SK-N-SH treated with all-trans-retinoic acid at 6 μM for 48 hours (cell line): ENCODE data around the gene SPRED1.

ENCODE experiments used
- BACH2 ChIP-seq: fragments of 250-450 bp; sonication (Bioruptor Pico); IDR thresholded peaks from 2 replicates; pipeline ENCODE4 v1.9.0; 2021; ENCODE audit warnings: mild to moderate bottlenecking, borderline replicate concordance
- CSDC2 ChIP-seq: fragments of 250-450 bp; sonication (Bioruptor Pico); IDR thresholded peaks from 2 replicates; pipeline ENCODE4 v1.5.0; 2020; ENCODE audit warnings: mild to moderate bottlenecking, moderate library complexity
- ESRRG ChIP-seq: fragments of 250-450 bp; sonication (Bioruptor Pico); IDR thresholded peaks from 2 replicates; pipeline ENCODE4 v1.6.1; 2021; ENCODE audit warnings: mild to moderate bottlenecking
- GLIS3 ChIP-seq: fragments of 250-450 bp; sonication (Bioruptor Pico); IDR thresholded peaks from 2 replicates; pipeline ENCODE4 v1.5.0; 2020; ENCODE audit warnings: mild to moderate bottlenecking, moderate library complexity
- OSR1 ChIP-seq: fragments of 250-450 bp; sonication (Bioruptor Pico); IDR thresholded peaks from 2 replicates; pipeline ENCODE4 v1.8.0; 2022; ENCODE audit warnings: moderate library complexity, mild to moderate bottlenecking, inconsistent platforms
- PATZ1 ChIP-seq: fragments of 250-450 bp; sonication (Bioruptor Pico); IDR thresholded peaks from 2 replicates; pipeline ENCODE4 v1.8.0; 2020; ENCODE audit warnings: mild to moderate bottlenecking, moderate library complexity, borderline replicate concordance
- POU6F1 ChIP-seq: fragments of 250-450 bp; sonication (Bioruptor Pico); IDR thresholded peaks from 2 replicates; pipeline ENCODE4 v1.8.0; 2021; ENCODE audit warnings: low read depth, mild to moderate bottlenecking, moderate library complexity, borderline replicate concordance
- PPARA ChIP-seq: fragments of 250-450 bp; sonication (Bioruptor Pico); IDR thresholded peaks from 2 replicates; pipeline ENCODE4 v1.5.0; 2020; ENCODE audit warnings: mild to moderate bottlenecking, borderline replicate concordance
- TOX ChIP-seq: fragments of 250-450 bp; sonication (Bioruptor Pico); IDR thresholded peaks from 2 replicates; pipeline ENCODE4 v1.8.0; 2021; ENCODE audit warnings: mild to moderate bottlenecking, moderate library complexity, borderline replicate concordance
- TSHZ2 ChIP-seq: fragments of 250-450 bp; sonication (Bioruptor Pico); IDR thresholded peaks from 2 replicates; pipeline ENCODE4 v1.5.0; 2020; ENCODE audit warnings: mild to moderate bottlenecking, moderate library complexity
- ZC3H10 ChIP-seq: fragments of 250-450 bp; sonication (Bioruptor Pico); IDR thresholded peaks from 2 replicates; pipeline ENCODE4 v1.5.1; 2021; ENCODE audit warnings: mild to moderate bottlenecking, moderate library complexity
- ZFP3 ChIP-seq: fragments of 250-450 bp; sonication (Bioruptor Pico); IDR thresholded peaks from 2 replicates; pipeline ENCODE4 v1.5.0; 2020; ENCODE audit warnings: mild to moderate bottlenecking, moderate library complexity
- ZNF70 ChIP-seq: fragments of 450-650 bp; formaldehyde crosslinking; IDR thresholded peaks from 2 replicates; pipeline ENCODE4 v1.5.0; 2020; ENCODE audit warnings: mild to moderate bottlenecking, moderate library complexity
- ZNF8 ChIP-seq: fragments of 450-650 bp; formaldehyde crosslinking; IDR thresholded peaks from 2 replicates; pipeline ENCODE4 v1.5.0; 2020; ENCODE audit warnings: mild to moderate bottlenecking, moderate library complexity

- TF ChIP-seq PATZ1 (CRISPR knock-in tag) (no peak), GLIS3 (CRISPR knock-in tag) (no peak), PPARA (no peak), TOX (CRISPR knock-in tag) (no peak), TSHZ2 (CRISPR knock-in tag) (no peak), ZC3H10 (CRISPR knock-in tag) (no peak), ZNF70 (CRISPR knock-in tag) (no peak), CSDC2 (CRISPR knock-in tag) (no peak), OSR1 (CRISPR knock-in tag) (no peak), ZFP3 (CRISPR knock-in tag) (no peak), BACH2 (no peak), ZNF8 (no peak), ESRRG (CRISPR knock-in tag) (no peak), POU6F1 (CRISPR knock-in tag) (no peak)
These were observed 6.5 kb downstream of the SPRED1 start for GRCh38 chr15:38259134-38259533.
